Parathyroid adenoma (tissue), 2 donors: ENCODE data around the gene TBC1D13.

Source experiments
- H2AFZ ChIP-seq: fragments of 300-600 bp; sonication (generic); one replicate; pipeline ENCODE4 v1.7.0; 2017; ENCODE audit warnings: antibody characterized with exemption, mild to moderate bottlenecking
- H3K27ac ChIP-seq: fragments of 300-600 bp; sonication (generic); one replicate; pipeline ENCODE4 v1.7.0; 2017
- H3K27me3 ChIP-seq: fragments of 300-600 bp; sonication (generic); one replicate; pipeline ENCODE4 v1.7.0; 2017; ENCODE audit warnings: low read length; ENCODE audit not compliant: control insufficient read depth, insufficient read depth
- H3K36me3 ChIP-seq: fragments of 300-600 bp; sonication (generic); one replicate; pipeline ENCODE4 v1.7.0; 2017; ENCODE audit warnings: low read length; ENCODE audit not compliant: control insufficient read depth, insufficient read depth
- H3K4me1 ChIP-seq: fragments of 300-600 bp; sonication (generic); one replicate; pipeline ENCODE4 v1.7.0; 2017; ENCODE audit warnings: control low read depth
- H3K4me2 ChIP-seq: fragments of 300-600 bp; sonication (generic); one replicate; pipeline ENCODE4 v1.7.0; 2017; ENCODE audit warnings: low read length
- H3K4me3 ChIP-seq: fragments of 300-600 bp; sonication (generic); one replicate; pipeline ENCODE4 v1.7.0; 2017; ENCODE audit warnings: low read depth, low read length
- H3K79me2 ChIP-seq: fragments of 300-600 bp; sonication (generic); one replicate; pipeline ENCODE4 v1.7.0; 2017; ENCODE audit warnings: control low read depth
- H3K9ac ChIP-seq: fragments of 300-600 bp; sonication (generic); one replicate; pipeline ENCODE4 v1.7.0; 2017; ENCODE audit warnings: mild to moderate bottlenecking
- H3K9me3 ChIP-seq: fragments of 300-600 bp; sonication (generic); one replicate; pipeline ENCODE4 v1.7.0; 2017; ENCODE audit warnings: low read length; ENCODE audit not compliant: control insufficient read depth
- TF ChIP-seq, protein P1 (sequence below): fragments of 300-600 bp; sonication (generic); IDR thresholded peaks from one replicate; pipeline ENCODE4 v1.7.0; 2017; ENCODE audit warnings: antibody characterized with exemption, mild to moderate bottlenecking
- donor health status: primary hyperparathyroidism.

The TBC1D13 gene

DNA sequence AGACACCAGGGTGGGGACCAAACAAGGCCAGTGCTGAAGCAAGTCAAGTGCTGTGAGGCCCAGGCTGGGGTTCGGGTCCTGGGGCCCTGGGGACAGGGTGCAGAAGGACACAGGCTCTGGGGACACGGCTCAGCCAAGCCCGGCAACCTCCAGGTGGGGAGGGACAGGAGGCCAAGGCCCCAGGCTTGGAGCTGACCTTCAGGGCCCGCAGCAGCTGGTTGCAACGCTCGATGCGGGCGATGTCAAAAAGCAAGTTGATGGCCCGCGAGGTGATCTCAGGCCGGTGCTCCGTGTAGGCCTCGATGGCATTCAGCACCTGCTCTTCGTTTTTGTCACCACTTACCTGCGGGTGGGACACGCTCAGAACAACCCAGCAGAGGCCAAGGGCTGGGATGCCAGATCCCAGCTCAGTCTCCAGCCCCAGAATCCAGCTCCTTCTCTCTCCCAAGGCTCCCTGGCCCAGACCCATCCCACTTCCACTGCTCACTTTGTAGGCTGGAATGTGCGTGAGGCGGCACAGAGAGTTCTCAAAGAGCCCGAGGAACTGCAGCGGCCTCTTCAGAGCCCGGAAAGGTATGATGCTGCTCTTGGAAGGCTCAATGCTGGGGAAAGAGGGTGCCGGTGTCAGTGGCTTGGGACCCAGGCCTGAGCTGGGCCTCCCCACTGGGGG, 36.0 kb upstream of the TBC1D13 start:
- Histone ChIP-seq H2AFZ (no peak overlapping the region), H3K4me3 (no peak overlapping the region), H3K9me3 (no peaks in the 10 kb centered on the region), H3K9ac (no peak overlapping the region), H3K4me2 (no peak overlapping the region), H3K36me3 (no peaks in the 10 kb centered on the region), H3K27me3 (no peaks in the 10 kb centered on the region), H3K4me1 (no peaks in the 10 kb centered on the region), H3K27ac (no peak overlapping the region), H3K79me2 (no peaks in the 10 kb centered on the region)
- TF ChIP-seq, protein P1, sequence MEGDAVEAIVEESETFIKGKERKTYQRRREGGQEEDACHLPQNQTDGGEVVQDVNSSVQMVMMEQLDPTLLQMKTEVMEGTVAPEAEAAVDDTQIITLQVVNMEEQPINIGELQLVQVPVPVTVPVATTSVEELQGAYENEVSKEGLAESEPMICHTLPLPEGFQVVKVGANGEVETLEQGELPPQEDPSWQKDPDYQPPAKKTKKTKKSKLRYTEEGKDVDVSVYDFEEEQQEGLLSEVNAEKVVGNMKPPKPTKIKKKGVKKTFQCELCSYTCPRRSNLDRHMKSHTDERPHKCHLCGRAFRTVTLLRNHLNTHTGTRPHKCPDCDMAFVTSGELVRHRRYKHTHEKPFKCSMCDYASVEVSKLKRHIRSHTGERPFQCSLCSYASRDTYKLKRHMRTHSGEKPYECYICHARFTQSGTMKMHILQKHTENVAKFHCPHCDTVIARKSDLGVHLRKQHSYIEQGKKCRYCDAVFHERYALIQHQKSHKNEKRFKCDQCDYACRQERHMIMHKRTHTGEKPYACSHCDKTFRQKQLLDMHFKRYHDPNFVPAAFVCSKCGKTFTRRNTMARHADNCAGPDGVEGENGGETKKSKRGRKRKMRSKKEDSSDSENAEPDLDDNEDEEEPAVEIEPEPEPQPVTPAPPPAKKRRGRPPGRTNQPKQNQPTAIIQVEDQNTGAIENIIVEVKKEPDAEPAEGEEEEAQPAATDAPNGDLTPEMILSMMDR: no peak

DNA sequence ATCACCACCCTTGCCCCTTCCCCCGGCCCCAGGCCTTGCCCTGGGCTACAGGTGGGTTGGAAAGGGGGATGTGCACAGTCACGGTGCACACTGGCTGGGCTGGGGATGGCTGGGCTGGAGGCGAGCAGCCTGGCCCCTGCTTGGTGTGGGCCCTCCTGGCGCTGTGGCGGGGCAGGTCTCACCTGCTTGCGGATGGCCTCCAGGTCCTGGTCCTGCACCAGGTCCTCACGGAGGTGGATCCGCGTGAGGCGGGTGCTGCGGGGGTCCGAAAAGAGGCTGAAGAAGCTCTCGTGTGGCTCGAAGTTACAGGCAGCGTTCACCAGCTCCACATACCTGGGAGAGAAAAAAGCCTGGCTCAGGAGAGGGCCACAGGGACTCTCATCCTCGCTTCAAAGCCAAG, 33.4 kb upstream of the TBC1D13 start:
- H3K4me1 ChIP-seq: no peaks in the 10 kb centered on the region
- no peaks in the 10 kb centered on the region for H3K27me3 ChIP-seq
- H3K4me3 ChIP-seq: no peak overlapping the region
- no peak overlapping the region for H3K4me2 ChIP-seq
- TF ChIP-seq, protein P1: no peak
- no peak overlapping the region for H3K27ac ChIP-seq
- H2AFZ ChIP-seq: no peak overlapping the region
- H3K36me3 ChIP-seq: no peaks in the 10 kb centered on the region
- H3K79me2 ChIP-seq: no peaks in the 10 kb centered on the region
- no peak overlapping the region for H3K9ac ChIP-seq
- no peaks in the 10 kb centered on the region for H3K9me3 ChIP-seq

DNA sequence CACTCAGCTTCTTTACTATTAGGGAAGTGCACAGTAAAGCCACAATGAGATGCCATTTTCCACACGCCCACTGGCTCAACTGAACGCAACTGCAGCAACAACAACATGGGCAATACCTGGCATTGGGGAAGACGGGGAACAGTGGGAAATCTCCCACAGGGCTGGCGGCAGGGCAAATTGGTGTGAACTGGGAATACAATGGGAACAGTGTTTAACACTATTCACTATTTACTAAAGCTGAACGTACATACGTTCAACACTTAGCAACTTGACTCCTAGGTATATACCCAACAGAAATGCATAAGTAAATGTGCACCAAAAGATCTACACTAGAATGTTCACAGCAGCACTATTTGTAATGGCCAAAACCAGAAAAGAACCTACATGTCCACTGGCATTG, 29.5 kb upstream of the TBC1D13 start:
- peaks cover 2% of the 10 kb centered on the region for H3K79me2 ChIP-seq
- no peaks in the 10 kb centered on the region for H3K4me1 ChIP-seq
- H3K4me3 ChIP-seq: no peak overlapping the region
- TF ChIP-seq, protein P1: no peak
- H2AFZ ChIP-seq: no peak overlapping the region
- H3K27me3 ChIP-seq: no peaks in the 10 kb centered on the region
- H3K4me2 ChIP-seq: no peak overlapping the region
- H3K27ac ChIP-seq: no peak overlapping the region
- no peaks in the 10 kb centered on the region for H3K9me3 ChIP-seq
- H3K36me3 ChIP-seq: no peaks in the 10 kb centered on the region
- no peak overlapping the region for H3K9ac ChIP-seq

DNA sequence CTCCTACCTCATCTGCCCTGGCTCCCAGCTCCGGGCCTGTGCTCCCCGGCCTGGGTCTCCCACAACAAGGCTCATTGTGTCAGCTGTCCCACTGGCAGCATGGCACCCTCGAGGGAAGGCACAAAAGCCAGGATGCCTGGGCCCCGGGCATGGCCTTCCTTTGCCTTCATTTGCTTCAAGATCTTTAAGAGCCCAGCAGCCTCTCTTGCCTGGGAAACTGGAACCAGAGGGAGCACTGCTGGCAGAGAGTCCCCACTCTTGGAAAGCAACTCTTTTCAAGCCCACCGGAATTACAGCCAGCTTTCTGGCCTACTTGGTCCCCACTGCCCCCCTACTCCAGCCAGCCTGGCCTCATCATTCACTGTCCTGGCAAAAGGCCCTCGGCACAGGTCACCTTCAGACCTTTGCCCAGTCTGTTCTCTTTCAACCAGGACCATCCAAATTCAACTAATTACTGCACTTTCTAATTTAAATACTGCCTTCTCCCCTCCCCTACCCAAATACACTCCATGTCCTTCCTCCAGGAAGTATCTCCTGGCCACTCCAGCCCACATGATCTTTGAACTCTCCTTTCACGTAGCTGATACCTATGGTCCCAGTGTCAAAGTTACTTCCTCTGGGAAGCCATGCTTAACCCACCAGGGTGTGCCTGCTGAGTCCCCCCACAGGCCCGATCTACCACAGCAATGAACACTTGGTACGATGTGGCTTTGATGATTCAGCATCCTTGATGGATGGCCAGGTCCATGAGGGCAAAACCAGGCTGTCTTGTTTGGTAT, 24.2 kb upstream of the TBC1D13 start:
- Histone ChIP-seq H3K4me1 (no peaks in the 10 kb centered on the region), H3K4me3 (no peak overlapping the region), H3K27ac (no peak overlapping the region), H3K27me3 (no peaks in the 10 kb centered on the region), H3K4me2 (no peak overlapping the region), H2AFZ (no peak overlapping the region), H3K79me2 (peaks cover 7% of the 10 kb centered on the region), H3K36me3 (no peaks in the 10 kb centered on the region), H3K9ac (no peak overlapping the region), H3K9me3 (no peaks in the 10 kb centered on the region)
- TF ChIP-seq, protein P1: no peak
